Smooth muscle cell (in vitro differentiated cells): Measurements from ENCODE around the gene RNU6-8. TPM values are rescaled to one million over a fixed set of nuclear protein-coding genes. Genes with fewer than 3 reads are reported as not detected.

Experiments
- DNase-seq: peaks from one replicate; lab custom pipeline; 2025; ENCODE audit not compliant: unreplicated experiment; lab: John Stamatoyannopoulos, UW
- H2AFZ ChIP-seq: fragments of 200-600 bp; sonication (generic); 2 replicates; pipeline ENCODE4 v1.6.0; 2016; ENCODE audit warnings: antibody characterized with exemption, low read depth, mild to moderate bottlenecking
- H3F3A ChIP-seq: fragments of 200-600 bp; sonication (generic); 2 replicates; pipeline ENCODE4 v1.6.0; 2017; ENCODE audit warnings: antibody characterized with exemption, low read depth
- H3K27ac ChIP-seq: fragments of 200-600 bp; sonication (generic); 2 replicates; pipeline ENCODE4 v1.5.1; 2016; ENCODE audit warnings: low read depth, mild to moderate bottlenecking
- H3K27me3 ChIP-seq: fragments of 200-600 bp; sonication (generic); 2 replicates; pipeline ENCODE4 v1.6.1; 2016; ENCODE audit warnings: low read depth, mild to moderate bottlenecking
- H3K36me3 ChIP-seq: fragments of 200-600 bp; sonication (generic); 2 replicates; pipeline ENCODE4 v1.5.1; 2016; ENCODE audit warnings: low read depth
- H3K4me1 ChIP-seq: fragments of 200-600 bp; sonication (generic); 2 replicates; pipeline ENCODE4 v1.5.1; 2016; ENCODE audit warnings: low read depth
- H3K4me2 ChIP-seq: fragments of 200-600 bp; sonication (generic); 2 replicates; pipeline ENCODE4 v1.6.0; 2016; ENCODE audit warnings: mild to moderate bottlenecking
- H3K4me3 ChIP-seq: fragments of 200-600 bp; sonication (generic); 2 replicates; pipeline ENCODE4 v1.5.1; 2016; ENCODE audit warnings: mild to moderate bottlenecking
- H3K79me2 ChIP-seq: fragments of 200-600 bp; sonication (generic); 2 replicates; pipeline ENCODE4 v1.6.0; 2016; ENCODE audit warnings: low read depth, mild to moderate bottlenecking
- H3K9ac ChIP-seq: fragments of 200-600 bp; sonication (generic); 2 replicates; pipeline ENCODE4 v1.6.0; 2016; ENCODE audit warnings: low read depth
- H3K9me3 ChIP-seq: fragments of 200-600 bp; sonication (generic); replicated peaks from 2 replicates; pipeline ENCODE4 v1.5.1; 2016; ENCODE audit warnings: low read depth
- H4K20me1 ChIP-seq: fragments of 200-600 bp; sonication (generic); 2 replicates; pipeline ENCODE4 v1.6.0; 2016; ENCODE audit warnings: low read depth
- CTCF ChIP-seq: fragments of 200-600 bp; sonication (generic); IDR thresholded peaks from 2 replicates; pipeline ENCODE4 v1.5.1; 2017; ENCODE audit warnings: borderline replicate concordance, mild to moderate bottlenecking, antibody characterized with exemption; ENCODE audit not compliant: insufficient read depth, poor library complexity, severe bottlenecking
- WGBS: methylation state at CpG from one replicate; pipeline ENCODE4 v1.1.7; 2016; ENCODE audit warnings: low lambda C conversion rate; 5-methylcytosine and 5-hydroxymethylcytosine counted together
- polyA plus RNA-seq: library from polyadenylated mRNA; unstranded; fragments of >200 nt; fragmentation: Nextera tagmentation; extraction: Ambion mirVana; gene quantifications from 2 replicates; pipeline ENCODE4 v1.2.1, GENCODE V29; 2016
- total RNA-seq: library from RNA; depleted of rRNA; stranded (reverse); fragments of >200 nt; gene quantifications from 2 replicates; pipeline ENCODE4 v1.2.3, GENCODE V29; 2014

Gene RNU6-8
- total and polyA plus RNA-seq, 2 experiments from 2014 or later: not detected

DNA sequence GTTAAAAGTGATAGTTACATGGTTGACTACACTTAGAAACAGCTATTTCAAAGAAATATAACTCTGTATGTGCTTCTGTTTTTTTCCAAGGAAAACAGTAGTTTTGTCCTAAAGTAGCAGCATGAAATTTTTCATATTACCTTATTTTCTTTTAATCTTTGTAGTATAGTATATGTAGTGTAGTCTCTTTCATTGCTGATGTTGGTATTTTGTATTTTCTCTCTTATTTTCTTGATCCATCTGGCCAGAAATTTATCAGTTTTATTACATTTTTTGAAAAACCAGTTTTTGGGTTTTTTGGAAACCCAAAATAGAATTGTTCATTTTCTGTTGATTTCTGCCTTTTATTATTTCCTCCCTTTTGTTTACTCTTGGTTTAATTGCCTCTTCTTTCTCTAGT, 6.4 kb upstream of the RNU6-8 start:
- H3K9me3 ChIP-seq: no peaks in the 10 kb centered on the region
- no peak overlapping the region for H3K4me3 ChIP-seq
- no peaks in the 10 kb centered on the region for H3K79me2 ChIP-seq
- H3K9ac ChIP-seq: no peak overlapping the region
- no peaks in the 10 kb centered on the region for H3F3A ChIP-seq
- H4K20me1 ChIP-seq: no peaks in the 10 kb centered on the region
- no peak for TF ChIP-seq CTCF
- no peaks in the 10 kb centered on the region for H3K27me3 ChIP-seq
- H2AFZ ChIP-seq: no peak overlapping the region
- H3K4me2 ChIP-seq: no peak overlapping the region
- DNase-seq: no peak
- no peaks in the 10 kb centered on the region for H3K36me3 ChIP-seq
- H3K4me1 ChIP-seq: no peaks in the 10 kb centered on the region
- H3K27ac ChIP-seq: no peak overlapping the region

DNA sequence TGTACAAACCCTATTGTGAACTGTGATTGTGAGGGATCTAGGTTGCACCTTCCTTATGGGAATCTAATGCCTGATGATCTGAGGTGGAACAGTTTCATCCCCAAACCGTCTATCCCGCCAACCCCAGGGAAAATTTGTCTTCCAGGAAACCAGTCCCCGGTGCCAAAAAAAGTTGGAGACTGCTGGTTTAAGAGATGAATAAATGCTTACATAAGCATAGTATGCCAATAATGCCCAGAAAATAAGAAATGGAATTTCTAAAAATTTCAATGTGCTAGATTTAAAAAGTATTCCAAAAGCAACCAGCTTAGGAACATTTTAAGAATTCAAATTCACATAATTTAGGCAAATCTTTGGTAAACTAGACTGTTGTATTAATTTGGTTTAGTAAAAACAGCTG, 5.4 kb upstream of the RNU6-8 start:
- H3K9me3 ChIP-seq: no peaks in the 10 kb centered on the region
- no peak overlapping the region for H3K4me2 ChIP-seq
- H3K36me3 ChIP-seq: no peaks in the 10 kb centered on the region
- no peak overlapping the region for H3K27ac ChIP-seq
- H3K79me2 ChIP-seq: no peaks in the 10 kb centered on the region
- H3K9ac ChIP-seq: no peak overlapping the region
- no peaks in the 10 kb centered on the region for H3K4me1 ChIP-seq
- no peak for DNase-seq
- H3K27me3 ChIP-seq: no peaks in the 10 kb centered on the region
- TF ChIP-seq CTCF: no peak
- 64% methylated on average over 3 of the region's 3 CpGs for WGBS
- H3K4me3 ChIP-seq: no peak overlapping the region
- peaks cover 3% of the 10 kb centered on the region for H3F3A ChIP-seq
- H2AFZ ChIP-seq: no peak overlapping the region
- H4K20me1 ChIP-seq: no peaks in the 10 kb centered on the region

DNA sequence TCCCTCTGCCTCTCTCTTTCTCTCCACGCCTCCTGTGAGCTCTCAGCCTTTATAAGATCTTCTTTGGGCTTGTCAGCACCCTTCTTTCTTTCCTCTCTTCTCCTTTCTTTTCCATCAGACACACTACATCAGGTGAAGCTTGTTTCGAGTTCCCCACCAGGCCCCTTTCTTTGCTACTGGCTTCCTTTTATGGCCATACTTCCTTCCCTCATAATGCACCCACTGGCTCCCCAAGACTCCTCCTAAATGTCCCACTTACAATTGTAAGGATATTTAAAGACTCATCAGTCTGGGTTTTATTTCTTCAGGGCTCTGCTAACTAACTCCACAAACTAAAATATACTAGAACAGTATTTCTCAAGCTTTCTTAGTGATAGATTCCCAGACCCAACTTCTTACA, 3.5 kb upstream of the RNU6-8 start:
- Histone ChIP-seq H3K79me2 (no peaks in the 10 kb centered on the region), H3K4me1 (no peaks in the 10 kb centered on the region), H3K9ac (no peak overlapping the region), H2AFZ (no peak overlapping the region), H3K4me3 (no peak overlapping the region), H3K36me3 (no peaks in the 10 kb centered on the region), H3K4me2 (no peak overlapping the region), H3K27ac (no peak overlapping the region), H3K27me3 (no peaks in the 10 kb centered on the region), H4K20me1 (no peaks in the 10 kb centered on the region), H3K9me3 (no peaks in the 10 kb centered on the region), H3F3A (peaks cover 3% of the 10 kb centered on the region)
- WGBS: 80% methylated on average over 2 of the region's 2 CpGs
- DNase-seq: no peak
- TF ChIP-seq CTCF: no peak

GRCh38 chr14:32205984-32206383, 2.9 kb upstream of the RNU6-8 start:
- 46% methylated on average over 4 of the region's 4 CpGs for WGBS
- H3K79me2 ChIP-seq: no peaks in the 10 kb centered on the region

More at GRCh38 chr14:32205984-32206383, 2.9 kb upstream of the RNU6-8 start:
- no peaks in the 10 kb centered on the region for H4K20me1 ChIP-seq
- no peak for TF ChIP-seq CTCF
- H3K4me1 ChIP-seq: no peaks in the 10 kb centered on the region
- DNase-seq: no peak
- peaks cover 4% of the 10 kb centered on the region for H3F3A ChIP-seq
- no peak overlapping the region for H3K4me2 ChIP-seq
- H3K27me3 ChIP-seq: no peaks in the 10 kb centered on the region
- no peaks in the 10 kb centered on the region for H3K36me3 ChIP-seq
- H3K9ac ChIP-seq: no peak overlapping the region
- H3K4me3 ChIP-seq: no peak overlapping the region
- H2AFZ ChIP-seq: no peak overlapping the region
- H3K9me3 ChIP-seq: no peaks in the 10 kb centered on the region
- H3K27ac ChIP-seq: no peak overlapping the region
